Spleen (tissue), 7 donors: ENCODE measurements around the gene CFAP107.

Source experiments
- CTCF ChIP-seq, 11 experiments: fragments of 200-600 bp in 7 of 11; fragments of 450-650 bp in 4 of 11; sonication (generic) in 4 of 11; IDR thresholded peaks in 8 of 11; conservative IDR thresholded peaks in 3 of 11; 1 replicate in 7 of 11; 2 replicates in 4 of 11; pipeline versions ENCODE4 v1.4.0 to v1.8.0; 2016 to 2021; ENCODE audit warnings: antibody characterized with exemption in 11 of 11, inconsistent platforms in 4 of 11, mild to moderate bottlenecking in 1 of 11
- POLR2A ChIP-seq, 3 donors: fragments of 450-650 bp; IDR thresholded peaks; one replicate each; pipeline ENCODE4 v1.5.1; 2017; ENCODE audit warnings: antibody characterized with exemption in 3 of 3, mild to moderate bottlenecking in 1 of 3
- donor health status: DM: no; HTN: no; CAD: no; lungs with moderate emphysema.
- donor health status: DM: no; HTN: no; CAD: no.
- donor health status: DM: no; HTN: no; CAD: no.

- TF ChIP-seq POLR2A (IDR thresholded peaks at IDR 0.05), result no peak
- TF ChIP-seq CTCF (IDR thresholded peaks at IDR 0.05 in 8 of 11, conservative IDR thresholded peaks at IDR 0.05 in 3 of 11), result no peak
Observed at GRCh38 chr1:12722626-12723025, 23.4 kb upstream of the CFAP107 start.
